Spinal cord (tissue), 10 donors: ENCODE measurements around the gene RAD51C. TPM values are rescaled to one million over a fixed set of nuclear protein-coding genes. Genes with fewer than 3 reads are reported as not detected.
A peak's percentile ranks its signal among the peaks of the same experiment; 100 is the strongest.
"Not testable (repeated sequence)": the region's sequence is repeated elsewhere in the genome, so short reads cannot be mapped to it uniquely, and the experiment has no call there.

Source experiments
- DNase-seq, 6 donors: peaks; one replicate each; pipeline versions ENCODE4 v3.0.0 to v3.0.0-alpha.2; 2013 to 2015; ENCODE audit warnings: low spot score in 6 of 6, low read depth in 4 of 6
- H3K27ac ChIP-seq: one replicate; pipeline ENCODE4 v1.5.1; 2013; ENCODE audit warnings: low read depth, low read length, control low read depth
- H3K27me3 ChIP-seq: one replicate; pipeline ENCODE4 v1.6.1; 2013; ENCODE audit warnings: low read length; ENCODE audit not compliant: control insufficient read depth, insufficient read depth
- H3K36me3 ChIP-seq: one replicate; pipeline ENCODE4 v1.6.1; 2013; ENCODE audit warnings: low read length; ENCODE audit not compliant: control insufficient read depth, insufficient read depth
- H3K4me1 ChIP-seq: one replicate; pipeline ENCODE4 v1.6.1; 2013; ENCODE audit warnings: low read length; ENCODE audit not compliant: control insufficient read depth, insufficient read depth
- H3K4me3 ChIP-seq: one replicate; pipeline ENCODE4 v1.5.1; 2013; ENCODE audit warnings: low read depth, low read length, control low read depth
- H3K9me3 ChIP-seq: one replicate; pipeline ENCODE4 v1.6.1; 2013; ENCODE audit warnings: low read length; ENCODE audit not compliant: control insufficient read depth, insufficient read depth
- WGBS: methylation state at CpG from one replicate; pipeline ENCODE4 v1.1.5; 2013; ENCODE audit warnings: missing lambda C conversion rate; ENCODE audit not compliant: insufficient coverage; 5-methylcytosine and 5-hydroxymethylcytosine counted together
- polyA plus RNA-seq, 2 donors: library from polyadenylated mRNA; unstranded; fragments of 120-200 nt; gene quantifications; one replicate each; pipeline ENCODE4 v1.2.1, GENCODE V29; 2013; ENCODE audit not compliant: insufficient read length in 2 of 2
- total RNA-seq, 2 donors: library from RNA; depleted of rRNA in 1 of 2; stranded (reverse); fragments of 120-200 nt in 1 of 2; fragments of >200 nt in 1 of 2; gene quantifications; one replicate each; pipeline versions ENCODE4 v1.2.3 to v1.2.4, GENCODE V29; 2013 to 2014
- donor health status: healthy.

The RAD51C gene
- total and polyA plus RNA-seq, 4 donors = 32.7 to 51.6 (median 39.6) TPM

DNA sequence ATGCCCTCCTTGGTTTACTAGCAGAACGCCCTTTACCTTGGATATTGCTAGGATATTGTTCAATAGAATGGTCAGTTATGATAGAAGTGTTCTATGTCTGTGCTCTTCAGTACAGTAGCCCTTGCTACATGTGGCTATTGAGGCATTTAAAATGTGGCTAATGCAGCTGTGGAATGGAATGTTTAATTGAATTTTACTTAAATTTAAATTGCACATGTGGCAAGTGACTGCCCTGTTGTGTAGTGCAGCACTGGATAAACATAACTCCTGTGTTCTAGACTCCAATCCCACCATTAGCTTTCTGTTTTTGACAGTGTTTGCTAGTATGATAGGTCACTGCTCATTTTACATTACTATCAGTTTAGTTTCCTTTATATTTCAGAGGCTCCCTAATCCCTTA is 29.9 kb downstream of the RAD51C start:
- no peaks in the 10 kb centered on the region for H3K9me3 ChIP-seq
- H3K4me3 ChIP-seq = no peak overlapping the region
- WGBS = 86% methylated on average over 1 of the region's 1 CpG
- DNase-seq = no peak
- H3K27ac ChIP-seq = no peak overlapping the region
- H3K27me3 ChIP-seq = no peaks in the 10 kb centered on the region
- no peaks in the 10 kb centered on the region for H3K4me1 ChIP-seq
- H3K36me3 ChIP-seq = peaks cover 20% of the 10 kb centered on the region

DNA sequence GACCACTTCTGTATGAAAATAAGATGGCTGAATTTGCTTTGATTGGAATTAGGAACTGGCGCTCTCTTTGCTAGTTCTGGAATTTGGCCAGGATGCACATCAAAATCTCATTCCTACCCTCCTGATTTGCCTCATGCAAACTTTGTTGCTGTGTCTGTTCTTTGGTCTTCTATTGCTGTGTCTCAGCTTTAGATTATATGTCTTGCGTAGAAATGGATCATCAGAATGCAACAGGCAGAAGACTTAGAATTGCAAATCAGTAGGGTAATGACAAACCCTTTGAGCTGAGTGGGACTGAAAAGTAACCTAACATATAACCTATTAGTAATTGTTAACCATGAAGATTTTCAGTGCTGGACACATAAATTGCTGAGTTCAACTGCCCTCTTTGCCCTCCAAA is 30.3 kb downstream of the RAD51C start:
- Histone ChIP-seq H3K4me3 (no peak overlapping the region), H3K4me1 (no peaks in the 10 kb centered on the region), H3K27me3 (no peaks in the 10 kb centered on the region), H3K27ac (no peak overlapping the region), H3K36me3 (peaks cover 20% of the 10 kb centered on the region), H3K9me3 (no peaks in the 10 kb centered on the region)
- no CpG with 5 or more reads among the region's 2 CpGs for WGBS
- no peak for DNase-seq

DNA sequence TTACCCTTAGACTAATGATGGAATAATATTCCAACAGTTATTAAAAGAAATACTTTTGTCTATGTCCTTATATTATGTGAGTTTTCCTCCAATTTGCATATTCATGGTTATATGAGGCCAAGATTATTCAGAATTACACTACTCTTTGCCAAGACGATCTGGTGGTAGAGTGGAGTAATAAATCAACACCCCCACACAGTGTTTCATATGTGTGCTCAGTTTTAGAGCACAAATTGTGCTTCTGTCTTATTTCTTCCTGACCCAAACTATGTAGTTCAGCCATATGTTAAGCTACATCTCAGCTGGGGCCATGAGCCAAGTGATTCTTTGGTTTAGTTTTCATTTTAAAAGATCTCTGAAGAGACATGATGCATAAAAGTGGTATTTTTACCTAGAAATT is 36.4 kb downstream of the RAD51C start:
- no peak overlapping the region for H3K4me3 ChIP-seq
- no peaks in the 10 kb centered on the region for H3K4me1 ChIP-seq
- no peaks in the 10 kb centered on the region for H3K36me3 ChIP-seq
- H3K9me3 ChIP-seq = no peaks in the 10 kb centered on the region
- no peak overlapping the region for H3K27ac ChIP-seq
- no CpG with 5 or more reads among the region's 1 CpG for WGBS
- H3K27me3 ChIP-seq = no peaks in the 10 kb centered on the region
- peak in 1 of 6 donors; percentile 43 for DNase-seq

DNA sequence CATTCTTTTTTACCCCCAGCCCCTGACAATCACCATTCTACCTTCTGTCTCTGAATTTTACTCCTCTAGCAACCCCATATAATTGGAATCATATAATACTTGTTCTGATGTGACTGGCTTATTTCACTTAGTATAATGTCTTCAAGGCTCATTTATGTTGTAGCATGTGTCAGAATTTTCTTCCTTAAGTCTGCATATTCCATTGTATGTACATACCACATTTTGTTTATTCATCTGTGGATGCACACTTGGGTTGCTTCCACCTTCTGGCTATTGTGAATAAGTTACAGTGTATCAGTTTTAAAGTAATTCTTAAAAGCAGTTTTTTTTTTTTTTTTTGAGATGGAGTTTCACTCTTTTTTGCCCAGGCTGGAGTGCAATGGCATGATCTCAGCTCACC is 38.5 kb downstream of the RAD51C start:
- Histone ChIP-seq H3K27me3 (no peaks in the 10 kb centered on the region), H3K36me3 (peaks cover 3% of the 10 kb centered on the region), H3K9me3 (no peaks in the 10 kb centered on the region), H3K4me3 (no peak overlapping the region), H3K4me1 (no peaks in the 10 kb centered on the region), H3K27ac (no peak overlapping the region)
- no peak for DNase-seq

DNA sequence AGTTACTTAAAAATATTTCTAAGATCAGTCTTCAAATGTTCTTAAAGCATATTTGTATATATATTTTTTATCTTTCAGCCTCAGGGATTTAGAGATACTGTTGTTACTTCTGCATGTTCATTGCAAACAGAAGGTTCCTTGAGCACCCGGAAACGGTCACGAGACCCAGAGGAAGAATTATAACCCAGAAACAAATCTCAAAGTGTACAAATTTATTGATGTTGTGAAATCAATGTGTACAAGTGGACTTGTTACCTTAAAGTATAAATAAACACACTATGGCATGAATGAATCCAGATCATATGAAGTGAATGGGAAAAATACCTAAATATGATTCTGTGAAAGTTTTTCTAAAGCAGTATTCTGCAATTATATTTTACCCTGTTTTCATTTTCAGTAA is 41.6 kb downstream of the RAD51C start:
- H3K27me3 ChIP-seq = no peaks in the 10 kb centered on the region
- DNase-seq = no peak
- H3K4me1 ChIP-seq = no peaks in the 10 kb centered on the region
- no peak overlapping the region for H3K27ac ChIP-seq
- H3K4me3 ChIP-seq = no peak overlapping the region
- H3K36me3 ChIP-seq = peaks cover 3% of the 10 kb centered on the region
- no CpG with 5 or more reads among the region's 3 CpGs for WGBS
- H3K9me3 ChIP-seq = no peaks in the 10 kb centered on the region

DNA sequence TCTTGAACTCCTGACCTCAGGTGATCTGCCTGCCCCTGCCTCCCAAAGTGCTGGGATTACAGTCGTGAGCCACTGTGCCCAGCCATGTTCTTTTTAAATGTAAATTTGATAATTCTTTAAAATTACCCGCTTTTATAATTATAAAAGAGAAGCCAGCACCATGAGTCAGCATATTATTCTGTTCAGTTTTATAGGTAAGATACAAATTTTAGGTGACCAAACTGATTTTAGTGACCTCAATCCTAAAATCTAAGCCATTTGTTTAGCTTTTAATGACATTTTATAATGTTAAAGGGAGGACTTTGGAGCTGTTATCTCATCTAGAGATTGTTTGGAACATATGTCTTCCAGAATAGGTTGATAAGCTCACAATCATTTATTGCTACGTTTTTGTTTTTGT is 42.4 kb downstream of the RAD51C start:
- Histone ChIP-seq H3K27me3 (no peaks in the 10 kb centered on the region), H3K9me3 (no peaks in the 10 kb centered on the region), H3K27ac (no peak overlapping the region), H3K4me3 (no peak overlapping the region), H3K36me3 (peaks cover 3% of the 10 kb centered on the region), H3K4me1 (no peaks in the 10 kb centered on the region)
- WGBS = 86% methylated on average over 1 of the region's 3 CpGs
- no peak for DNase-seq

DNA sequence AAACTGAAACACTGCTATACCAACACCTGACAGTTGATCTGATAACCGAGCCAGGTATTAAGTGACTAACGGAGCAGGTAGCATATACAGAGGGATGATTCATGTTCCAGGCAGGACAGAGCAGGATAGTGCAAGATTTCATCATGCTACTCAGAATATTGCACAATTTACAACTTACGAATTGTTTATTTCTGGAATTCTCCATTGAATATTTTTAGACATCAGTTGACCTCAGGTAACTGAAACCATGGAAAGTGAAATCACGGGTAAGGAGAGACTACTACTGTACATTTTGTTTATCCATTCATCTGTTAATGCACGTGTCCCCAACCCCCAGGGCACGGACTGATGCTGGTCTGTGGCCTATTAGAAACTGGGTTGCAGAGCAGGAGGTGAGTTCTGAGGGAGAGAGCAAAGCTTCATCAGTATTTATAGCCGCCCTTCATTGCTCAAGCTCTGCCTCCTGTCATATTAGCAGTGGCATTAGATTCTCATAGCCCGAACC is 48.8 kb downstream of the RAD51C start:
- H3K4me3 ChIP-seq = no peak overlapping the region
- no peak overlapping the region for H3K27ac ChIP-seq
- DNase-seq = no peak
- WGBS = 100% methylated on average over 1 of the region's 8 CpGs
- H3K36me3 ChIP-seq = no peaks in the 10 kb centered on the region
- no peaks in the 10 kb centered on the region for H3K27me3 ChIP-seq
- no peaks in the 10 kb centered on the region for H3K9me3 ChIP-seq
- H3K4me1 ChIP-seq = no peaks in the 10 kb centered on the region

DNA sequence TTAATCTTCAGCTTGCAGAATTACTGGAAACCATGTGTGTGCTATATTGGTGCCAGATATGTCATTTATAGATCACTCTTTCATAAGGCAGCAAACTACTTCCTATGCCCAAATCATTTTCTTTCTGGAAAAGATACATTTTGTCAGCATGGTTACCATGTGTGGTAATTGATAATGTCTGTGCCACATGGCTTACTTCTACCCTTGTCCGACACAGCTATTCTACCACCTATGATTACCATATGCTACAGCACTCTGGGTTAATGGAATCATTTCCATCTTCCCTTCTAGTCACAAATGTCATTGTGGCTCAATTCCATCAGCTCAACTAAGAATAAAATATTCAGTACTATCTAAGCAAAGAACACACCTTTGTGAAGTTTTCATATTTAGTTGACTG is 55.3 kb downstream of the RAD51C start:
- H3K27ac ChIP-seq = no peak overlapping the region
- no peaks in the 10 kb centered on the region for H3K27me3 ChIP-seq
- no peaks in the 10 kb centered on the region for H3K36me3 ChIP-seq
- WGBS = 86% methylated on average over 1 of the region's 1 CpG
- H3K4me1 ChIP-seq = no peaks in the 10 kb centered on the region
- H3K9me3 ChIP-seq = no peaks in the 10 kb centered on the region
- H3K4me3 ChIP-seq = no peak overlapping the region
- peak in 1 of 6 donors; percentile 3 for DNase-seq

DNA sequence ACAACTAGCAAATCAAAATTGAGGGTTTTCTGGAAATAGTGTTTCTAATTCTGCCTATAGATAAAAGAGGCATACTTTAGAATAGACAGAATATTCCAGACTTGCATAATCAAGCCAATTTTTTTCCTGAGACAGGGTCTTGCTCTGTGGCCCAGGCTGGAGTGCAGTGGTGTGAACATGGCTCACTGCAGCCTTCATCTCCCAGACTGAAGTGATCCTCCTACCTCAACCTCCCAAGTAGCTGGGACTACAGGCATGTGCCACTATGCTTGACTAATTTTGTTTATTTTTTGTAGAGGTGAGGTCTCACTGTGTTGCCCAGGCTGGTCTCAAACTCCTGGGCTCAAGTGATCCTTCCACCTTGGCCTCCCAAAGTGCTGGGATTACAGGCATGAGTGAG is 57.2 kb downstream of the RAD51C start:
- H3K4me3 ChIP-seq, H3K4me1 ChIP-seq: not testable (repeated sequence)

DNA sequence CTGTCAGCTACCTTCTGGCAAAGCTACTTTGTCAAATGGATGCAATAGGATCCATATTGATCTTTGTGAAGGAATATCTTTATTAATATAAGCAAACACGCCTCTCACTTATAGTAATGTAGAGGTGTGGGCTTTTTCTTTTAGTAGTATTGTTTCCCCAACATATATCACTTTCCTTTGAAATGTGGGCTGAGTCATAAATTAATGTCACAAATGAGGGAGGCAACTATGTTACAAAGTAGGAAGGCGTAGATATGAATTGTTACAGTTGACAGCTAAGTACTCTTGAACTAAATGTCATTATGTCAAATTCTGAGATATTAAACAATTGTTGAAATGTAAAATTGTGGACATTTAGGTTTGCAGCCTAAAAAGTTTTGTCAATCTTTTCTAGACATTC is 60.6 kb downstream of the RAD51C start:
- H3K4me1 ChIP-seq = peaks cover 9% of the 10 kb centered on the region
- no peaks in the 10 kb centered on the region for H3K27me3 ChIP-seq
- no peaks in the 10 kb centered on the region for H3K36me3 ChIP-seq
- WGBS = no CpG with 5 or more reads among the region's 2 CpGs
- DNase-seq = no peak
- H3K9me3 ChIP-seq = no peaks in the 10 kb centered on the region
- no peak overlapping the region for H3K27ac ChIP-seq
- no peak overlapping the region for H3K4me3 ChIP-seq

More for the DNA sequence above, 57.2 kb downstream of the RAD51C start:
- H3K27me3 ChIP-seq, H3K9me3 ChIP-seq, DNase-seq, H3K27ac ChIP-seq, H3K36me3 ChIP-seq: not testable (repeated sequence)
